Measurements from ENCODE around the gene ARHGAP15. TPM values are rescaled to one million over a fixed set of nuclear protein-coding genes. Genes with fewer than 3 reads are reported as not detected.

Gene ARHGAP15
- total and polyA plus RNA-seq, 2 experiments from 2014 or later: 0.26 TPM; not detected in 1

DNA sequence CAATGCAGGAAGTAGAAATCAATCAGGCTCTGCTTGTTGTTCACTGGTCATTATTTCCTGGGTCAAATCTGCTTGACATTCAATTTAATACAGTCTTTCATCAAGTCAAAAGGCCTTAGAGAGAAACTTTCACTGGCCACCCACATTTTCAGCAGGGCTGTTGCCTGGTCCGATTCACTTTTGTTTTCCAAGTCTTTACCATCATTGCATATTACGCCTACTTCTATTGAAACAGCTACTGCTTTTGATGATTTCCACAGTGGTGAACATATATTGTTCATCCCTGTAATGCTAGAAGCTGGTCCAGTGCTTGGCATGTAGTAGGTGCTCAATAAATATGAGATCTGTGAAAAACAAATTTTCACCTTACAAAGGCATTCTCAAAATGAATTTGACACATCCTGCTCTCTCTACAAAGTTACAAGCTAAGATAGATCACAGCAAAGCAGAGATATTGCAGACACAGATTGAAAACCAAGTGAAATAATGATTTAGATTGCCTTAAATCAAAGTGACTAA is 600.1 kb downstream of the ARHGAP15 start (continued):
- TF ChIP-seq, protein P1, sequence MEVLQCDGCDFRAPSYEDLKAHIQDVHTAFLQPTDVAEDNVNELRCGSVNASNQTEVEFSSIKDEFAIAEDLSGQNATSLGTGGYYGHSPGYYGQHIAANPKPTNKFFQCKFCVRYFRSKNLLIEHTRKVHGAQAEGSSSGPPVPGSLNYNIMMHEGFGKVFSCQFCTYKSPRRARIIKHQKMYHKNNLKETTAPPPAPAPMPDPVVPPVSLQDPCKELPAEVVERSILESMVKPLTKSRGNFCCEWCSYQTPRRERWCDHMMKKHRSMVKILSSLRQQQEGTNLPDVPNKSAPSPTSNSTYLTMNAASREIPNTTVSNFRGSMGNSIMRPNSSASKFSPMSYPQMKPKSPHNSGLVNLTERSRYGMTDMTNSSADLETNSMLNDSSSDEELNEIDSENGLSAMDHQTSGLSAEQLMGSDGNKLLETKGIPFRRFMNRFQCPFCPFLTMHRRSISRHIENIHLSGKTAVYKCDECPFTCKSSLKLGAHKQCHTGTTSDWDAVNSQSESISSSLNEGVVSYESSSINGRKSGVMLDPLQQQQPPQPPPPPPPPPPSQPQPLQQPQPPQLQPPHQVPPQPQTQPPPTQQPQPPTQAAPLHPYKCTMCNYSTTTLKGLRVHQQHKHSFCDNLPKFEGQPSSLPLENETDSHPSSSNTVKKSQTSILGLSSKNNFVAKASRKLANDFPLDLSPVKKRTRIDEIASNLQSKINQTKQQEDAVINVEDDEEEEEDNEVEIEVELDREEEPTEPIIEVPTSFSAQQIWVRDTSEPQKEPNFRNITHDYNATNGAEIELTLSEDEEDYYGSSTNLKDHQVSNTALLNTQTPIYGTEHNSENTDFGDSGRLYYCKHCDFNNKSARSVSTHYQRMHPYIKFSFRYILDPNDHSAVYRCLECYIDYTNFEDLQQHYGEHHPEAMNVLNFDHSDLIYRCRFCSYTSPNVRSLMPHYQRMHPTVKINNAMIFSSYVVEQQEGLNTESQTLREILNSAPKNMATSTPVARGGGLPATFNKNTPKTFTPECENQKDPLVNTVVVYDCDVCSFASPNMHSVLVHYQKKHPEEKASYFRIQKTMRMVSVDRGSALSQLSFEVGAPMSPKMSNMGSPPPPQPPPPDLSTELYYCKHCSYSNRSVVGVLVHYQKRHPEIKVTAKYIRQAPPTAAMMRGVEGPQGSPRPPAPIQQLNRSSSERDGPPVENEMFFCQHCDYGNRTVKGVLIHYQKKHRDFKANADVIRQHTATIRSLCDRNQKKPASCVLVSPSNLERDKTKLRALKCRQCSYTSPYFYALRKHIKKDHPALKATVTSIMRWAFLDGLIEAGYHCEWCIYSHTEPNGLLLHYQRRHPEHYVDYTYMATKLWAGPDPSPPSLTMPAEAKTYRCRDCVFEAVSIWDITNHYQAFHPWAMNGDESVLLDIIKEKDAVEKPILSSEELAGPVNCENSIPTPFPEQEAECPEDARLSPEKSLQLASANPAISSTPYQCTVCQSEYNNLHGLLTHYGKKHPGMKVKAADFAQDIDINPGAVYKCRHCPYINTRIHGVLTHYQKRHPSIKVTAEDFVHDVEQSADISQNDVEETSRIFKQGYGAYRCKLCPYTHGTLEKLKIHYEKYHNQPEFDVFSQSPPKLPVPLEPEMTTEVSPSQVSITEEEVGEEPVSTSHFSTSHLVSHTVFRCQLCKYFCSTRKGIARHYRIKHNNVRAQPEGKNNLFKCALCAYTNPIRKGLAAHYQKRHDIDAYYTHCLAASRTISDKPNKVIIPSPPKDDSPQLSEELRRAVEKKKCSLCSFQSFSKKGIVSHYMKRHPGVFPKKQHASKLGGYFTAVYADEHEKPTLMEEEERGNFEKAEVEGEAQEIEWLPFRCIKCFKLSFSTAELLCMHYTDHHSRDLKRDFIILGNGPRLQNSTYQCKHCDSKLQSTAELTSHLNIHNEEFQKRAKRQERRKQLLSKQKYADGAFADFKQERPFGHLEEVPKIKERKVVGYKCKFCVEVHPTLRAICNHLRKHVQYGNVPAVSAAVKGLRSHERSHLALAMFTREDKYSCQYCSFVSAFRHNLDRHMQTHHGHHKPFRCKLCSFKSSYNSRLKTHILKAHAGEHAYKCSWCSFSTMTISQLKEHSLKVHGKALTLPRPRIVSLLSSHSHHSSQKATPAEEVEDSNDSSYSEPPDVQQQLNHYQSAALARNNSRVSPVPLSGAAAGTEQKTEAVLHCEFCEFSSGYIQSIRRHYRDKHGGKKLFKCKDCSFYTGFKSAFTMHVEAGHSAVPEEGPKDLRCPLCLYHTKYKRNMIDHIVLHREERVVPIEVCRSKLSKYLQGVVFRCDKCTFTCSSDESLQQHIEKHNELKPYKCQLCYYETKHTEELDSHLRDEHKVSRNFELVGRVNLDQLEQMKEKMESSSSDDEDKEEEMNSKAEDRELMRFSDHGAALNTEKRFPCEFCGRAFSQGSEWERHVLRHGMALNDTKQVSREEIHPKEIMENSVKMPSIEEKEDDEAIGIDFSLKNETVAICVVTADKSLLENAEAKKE (CRISPR knock-in tag; IDR thresholded peaks at IDR 0.05): no peak

DNA sequence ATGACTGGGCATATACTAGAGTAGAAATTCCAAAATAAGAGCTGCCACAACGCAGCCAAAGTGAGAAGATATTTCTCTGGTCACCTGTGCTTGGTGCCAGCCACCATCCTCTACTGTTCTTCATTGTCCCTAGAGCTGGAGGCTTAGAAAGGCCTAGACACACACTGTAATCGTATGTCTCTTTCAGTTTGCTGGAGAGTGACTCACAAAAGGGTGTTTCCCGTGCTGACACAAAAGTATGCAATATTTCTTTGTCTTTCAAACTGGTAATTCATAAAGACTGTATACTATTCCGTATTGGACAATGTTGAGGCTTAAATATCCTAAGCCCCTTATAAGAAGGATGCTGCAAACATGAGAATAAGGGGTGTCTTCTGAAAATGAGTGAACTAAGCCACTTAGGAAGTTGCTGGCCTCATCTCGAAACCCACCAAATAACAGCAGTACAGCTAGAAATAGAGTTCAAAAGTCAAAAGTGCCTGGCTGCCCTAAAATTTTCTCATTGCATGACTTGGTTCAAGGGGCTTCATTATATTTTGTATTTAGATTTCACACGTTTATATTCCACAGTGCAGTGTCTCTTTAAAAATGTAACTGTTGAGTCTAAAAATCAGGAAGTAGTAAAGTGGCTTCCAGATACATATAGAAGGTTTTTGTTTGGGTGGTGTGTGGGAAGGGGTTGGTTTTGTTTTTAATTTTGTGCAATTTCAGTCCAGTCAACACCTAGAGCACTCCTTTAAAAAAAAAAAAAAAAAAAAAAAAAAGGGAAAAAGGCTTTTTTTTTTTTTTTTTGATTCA is 601.1 kb downstream of the ARHGAP15 start:
- Histone ChIP-seq H2AFZ (no peak overlapping the region), H3K4me3 (no peak overlapping the region), H4K20me1 (replicated peaks; ENCODE audit: insufficient read depth) (no peaks in the 10 kb centered on the region), H3K4me2 (no peak overlapping the region), H3K36me3 (ENCODE audit: insufficient read depth) (no peaks in the 10 kb centered on the region), H3K27ac (ENCODE audit: low read depth) (no peak overlapping the region), H3K9me2 (ENCODE audit: insufficient read depth) (no peaks in the 10 kb centered on the region), H3K4me1 (ENCODE audit: insufficient read depth) (peaks cover 23% of the 10 kb centered on the region), H3K79me2 (replicated peaks; ENCODE audit: insufficient read depth) (no peaks in the 10 kb centered on the region), H3F3A (replicated peaks; ENCODE audit: low read depth) (no peaks in the 10 kb centered on the region), H3K27me3 (ENCODE audit: insufficient read depth) (no peaks in the 10 kb centered on the region)
- Mint-ChIP-seq H3K4me3 (no peak overlapping the region), H3K36me3 (ENCODE audit: low read depth) (no peaks in the 10 kb centered on the region), H3K9me3 (no peaks in the 10 kb centered on the region), H3K27ac (no peak overlapping the region), H3K4me1 (peaks cover 17% of the 10 kb centered on the region; the same call in 2 of the 3 replicates), H3K27me3 (ENCODE audit: insufficient read depth, low read depth, poor library complexity) (peaks cover 4% of the 10 kb centered on the region)
- ATAC-seq: no peak
- DNase-seq (ENCODE audit: low spot score): no peak
- TF ChIP-seq STAT1 (IDR thresholded peaks at IDR 0.05; ENCODE audit: unreplicated experiment) (no peak), CREB1 (CRISPR knock-in tag; IDR thresholded peaks at IDR 0.05; ENCODE audit: low read depth) (no peak), ZNF114 (CRISPR knock-in tag; IDR thresholded peaks at IDR 0.05) (no peak), ZNF331 (CRISPR knock-in tag; IDR thresholded peaks at IDR 0.05; ENCODE audit: low read depth) (no peak), POLR2AphosphoS5 (IDR thresholded peaks at IDR 0.05; ENCODE audit: low read depth) (no peak), EZH2 (IDR thresholded peaks at IDR 0.05; ENCODE audit: low read depth, unreplicated experiment) (no peak), EZH2phosphoT487 (IDR thresholded peaks at IDR 0.05; ENCODE audit: unreplicated experiment) (no peak)
- TF ChIP-seq, protein P2, sequence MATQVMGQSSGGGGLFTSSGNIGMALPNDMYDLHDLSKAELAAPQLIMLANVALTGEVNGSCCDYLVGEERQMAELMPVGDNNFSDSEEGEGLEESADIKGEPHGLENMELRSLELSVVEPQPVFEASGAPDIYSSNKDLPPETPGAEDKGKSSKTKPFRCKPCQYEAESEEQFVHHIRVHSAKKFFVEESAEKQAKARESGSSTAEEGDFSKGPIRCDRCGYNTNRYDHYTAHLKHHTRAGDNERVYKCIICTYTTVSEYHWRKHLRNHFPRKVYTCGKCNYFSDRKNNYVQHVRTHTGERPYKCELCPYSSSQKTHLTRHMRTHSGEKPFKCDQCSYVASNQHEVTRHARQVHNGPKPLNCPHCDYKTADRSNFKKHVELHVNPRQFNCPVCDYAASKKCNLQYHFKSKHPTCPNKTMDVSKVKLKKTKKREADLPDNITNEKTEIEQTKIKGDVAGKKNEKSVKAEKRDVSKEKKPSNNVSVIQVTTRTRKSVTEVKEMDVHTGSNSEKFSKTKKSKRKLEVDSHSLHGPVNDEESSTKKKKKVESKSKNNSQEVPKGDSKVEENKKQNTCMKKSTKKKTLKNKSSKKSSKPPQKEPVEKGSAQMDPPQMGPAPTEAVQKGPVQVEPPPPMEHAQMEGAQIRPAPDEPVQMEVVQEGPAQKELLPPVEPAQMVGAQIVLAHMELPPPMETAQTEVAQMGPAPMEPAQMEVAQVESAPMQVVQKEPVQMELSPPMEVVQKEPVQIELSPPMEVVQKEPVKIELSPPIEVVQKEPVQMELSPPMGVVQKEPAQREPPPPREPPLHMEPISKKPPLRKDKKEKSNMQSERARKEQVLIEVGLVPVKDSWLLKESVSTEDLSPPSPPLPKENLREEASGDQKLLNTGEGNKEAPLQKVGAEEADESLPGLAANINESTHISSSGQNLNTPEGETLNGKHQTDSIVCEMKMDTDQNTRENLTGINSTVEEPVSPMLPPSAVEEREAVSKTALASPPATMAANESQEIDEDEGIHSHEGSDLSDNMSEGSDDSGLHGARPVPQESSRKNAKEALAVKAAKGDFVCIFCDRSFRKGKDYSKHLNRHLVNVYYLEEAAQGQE (IDR thresholded peaks at IDR 0.05; ENCODE audit: unreplicated experiment): no peak
- TF ChIP-seq, protein P3, sequence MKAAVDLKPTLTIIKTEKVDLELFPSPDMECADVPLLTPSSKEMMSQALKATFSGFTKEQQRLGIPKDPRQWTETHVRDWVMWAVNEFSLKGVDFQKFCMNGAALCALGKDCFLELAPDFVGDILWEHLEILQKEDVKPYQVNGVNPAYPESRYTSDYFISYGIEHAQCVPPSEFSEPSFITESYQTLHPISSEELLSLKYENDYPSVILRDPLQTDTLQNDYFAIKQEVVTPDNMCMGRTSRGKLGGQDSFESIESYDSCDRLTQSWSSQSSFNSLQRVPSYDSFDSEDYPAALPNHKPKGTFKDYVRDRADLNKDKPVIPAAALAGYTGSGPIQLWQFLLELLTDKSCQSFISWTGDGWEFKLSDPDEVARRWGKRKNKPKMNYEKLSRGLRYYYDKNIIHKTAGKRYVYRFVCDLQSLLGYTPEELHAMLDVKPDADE (IDR thresholded peaks at IDR 0.05): no peak

Data from GM23338 (cell line).